HEK293 (cell line): Measurements from ENCODE around the gene ATXN10.

Experiments
- CTCF ChIA-PET: fragments of 350-600 bp; formaldehyde crosslinking; extraction: SDS; loops from one replicate; lab custom pipeline; 2021; ENCODE audit warnings: antibody characterized with exemption; lab: Yijun Ruan, JAX
- POLR2A ChIA-PET: fragments of 300-600 bp; formaldehyde crosslinking; extraction: SDS; loops from one replicate; lab custom pipeline; 2020; ENCODE audit warnings: antibody characterized with exemption, inconsistent platforms; lab: Yijun Ruan, JAX
- H3K27ac ChIP-seq: fragments of 200-500 bp; sonication (Bioruptor generic); 2 replicates; pipeline ENCODE4 v1.5.1; 2014; ENCODE audit warnings: low read depth, low read length, control low read depth, inconsistent platforms; ENCODE audit errors: extremely low read depth
- H3K36me3 ChIP-seq, 2 experiments: fragments of 200-500 bp in 1 of 2; sonication (Bioruptor generic) in 1 of 2; 1 replicate in 1 of 2; 2 replicates in 1 of 2; pipeline ENCODE4 v1.5.1; 2014 to 2017; ENCODE audit warnings: inconsistent platforms in 2 of 2, low read length in 2 of 2; ENCODE audit not compliant: control insufficient read depth in 2 of 2, insufficient read depth in 1 of 2
- H3K4me1 ChIP-seq: fragments of 200-500 bp; sonication (Bioruptor generic); 2 replicates; pipeline ENCODE4 v1.5.1; 2014; ENCODE audit warnings: mild to moderate bottlenecking, low read length, inconsistent platforms; ENCODE audit not compliant: control insufficient read depth, insufficient read depth
- H3K4me3 ChIP-seq: 2 replicates; pipeline ENCODE4 v1.5.1; 2011; ENCODE audit warnings: low read depth, mild to moderate bottlenecking, control low read depth, low read length, moderate library complexity
- H3K9me3 ChIP-seq: fragments of 200-500 bp; sonication (Bioruptor generic); 2 replicates; pipeline ENCODE4 v1.5.1; 2014; ENCODE audit warnings: low read depth, low read length, inconsistent platforms; ENCODE audit not compliant: control insufficient read depth, insufficient read depth
- GLI4 ChIP-seq: fragments of 450-650 bp; formaldehyde crosslinking; IDR thresholded peaks from 2 replicates; pipeline ENCODE4 v1.5.1; 2016; ENCODE audit warnings: missing biosample characterization, missing genetic modification characterization
- MEIS1 ChIP-seq: sonication (generic); formaldehyde crosslinking; IDR thresholded peaks from 2 replicates; pipeline ENCODE4 v1.8.1; 2022; ENCODE audit warnings: missing genetic modification reagents, mild to moderate bottlenecking, borderline replicate concordance
- SP7 ChIP-seq: fragments of 450-650 bp; formaldehyde crosslinking; IDR thresholded peaks from 2 replicates; pipeline ENCODE4 v1.5.1; 2016; ENCODE audit warnings: missing biosample characterization, missing genetic modification characterization
- ZBTB17 ChIP-seq: fragments of 450-650 bp; formaldehyde crosslinking; IDR thresholded peaks from 2 replicates; pipeline ENCODE4 v1.5.1; 2016; ENCODE audit warnings: missing biosample characterization, missing genetic modification characterization
- ZBTB7A ChIP-seq: fragments of 450-650 bp; formaldehyde crosslinking; IDR thresholded peaks from 2 replicates; pipeline ENCODE4 v1.5.1; 2016; ENCODE audit warnings: low read depth, missing biosample characterization, missing genetic modification characterization
- ZIC2 ChIP-seq: fragments of 450-650 bp; formaldehyde crosslinking; IDR thresholded peaks from 2 replicates; pipeline ENCODE4 v1.5.1; 2016; ENCODE audit warnings: missing biosample characterization, missing genetic modification characterization
- ZNF169 ChIP-seq: fragments of 450-650 bp; formaldehyde crosslinking; IDR thresholded peaks from 2 replicates; pipeline ENCODE4 v1.5.1; 2016; ENCODE audit warnings: missing biosample characterization, missing genetic modification characterization
- ZNF350 ChIP-seq: fragments of 450-650 bp; formaldehyde crosslinking; IDR thresholded peaks from 2 replicates; pipeline ENCODE4 v1.5.0; 2017; ENCODE audit warnings: missing biosample characterization, mild to moderate bottlenecking, missing genetic modification characterization
- ZNF423 ChIP-seq: fragments of 450-650 bp; formaldehyde crosslinking; IDR thresholded peaks from 2 replicates; pipeline ENCODE4 v1.5.1; 2016; ENCODE audit warnings: missing biosample characterization, missing genetic modification characterization
- ZNF585B ChIP-seq: fragments of 450-650 bp; formaldehyde crosslinking; IDR thresholded peaks from 2 replicates; pipeline ENCODE4 v1.5.1; 2016; ENCODE audit warnings: missing biosample characterization, missing genetic modification characterization
- ZNF654 ChIP-seq: fragments of 450-650 bp; formaldehyde crosslinking; IDR thresholded peaks from 2 replicates; pipeline ENCODE4 v1.5.1; 2016; ENCODE audit warnings: low read depth, missing biosample characterization, missing genetic modification characterization
- ZNF664 ChIP-seq: fragments of 450-650 bp; formaldehyde crosslinking; IDR thresholded peaks from 2 replicates; pipeline ENCODE4 v1.5.1; 2016; ENCODE audit warnings: missing biosample characterization, missing genetic modification characterization
- ZSCAN16 ChIP-seq: fragments of 450-650 bp; formaldehyde crosslinking; IDR thresholded peaks from 2 replicates; pipeline ENCODE4 v1.5.1; 2016; ENCODE audit warnings: missing biosample characterization, missing genetic modification characterization
- TF ChIP-seq, protein P1 (sequence below): fragments of 450-650 bp; formaldehyde crosslinking; IDR thresholded peaks from 2 replicates; pipeline ENCODE4 v1.5.1; 2016; ENCODE audit warnings: missing biosample characterization, missing genetic modification characterization
- TF ChIP-seq, protein P2 (sequence below): fragments of 450-650 bp; formaldehyde crosslinking; IDR thresholded peaks from 2 replicates; pipeline ENCODE4 v1.5.1; 2016; ENCODE audit warnings: missing biosample characterization, missing genetic modification characterization
- TF ChIP-seq, protein P3 (sequence below): fragments of 450-650 bp; formaldehyde crosslinking; conservative IDR thresholded peaks from 2 replicates; pipeline ENCODE4 v1.5.1; 2016; ENCODE audit warnings: low read depth, missing biosample characterization, missing genetic modification characterization
- TF ChIP-seq, protein P4 (sequence below): fragments of 450-650 bp; formaldehyde crosslinking; IDR thresholded peaks from 2 replicates; pipeline ENCODE4 v1.5.0; 2017; ENCODE audit warnings: missing biosample characterization, missing genetic modification characterization, borderline replicate concordance

ATXN10 gene

DNA sequence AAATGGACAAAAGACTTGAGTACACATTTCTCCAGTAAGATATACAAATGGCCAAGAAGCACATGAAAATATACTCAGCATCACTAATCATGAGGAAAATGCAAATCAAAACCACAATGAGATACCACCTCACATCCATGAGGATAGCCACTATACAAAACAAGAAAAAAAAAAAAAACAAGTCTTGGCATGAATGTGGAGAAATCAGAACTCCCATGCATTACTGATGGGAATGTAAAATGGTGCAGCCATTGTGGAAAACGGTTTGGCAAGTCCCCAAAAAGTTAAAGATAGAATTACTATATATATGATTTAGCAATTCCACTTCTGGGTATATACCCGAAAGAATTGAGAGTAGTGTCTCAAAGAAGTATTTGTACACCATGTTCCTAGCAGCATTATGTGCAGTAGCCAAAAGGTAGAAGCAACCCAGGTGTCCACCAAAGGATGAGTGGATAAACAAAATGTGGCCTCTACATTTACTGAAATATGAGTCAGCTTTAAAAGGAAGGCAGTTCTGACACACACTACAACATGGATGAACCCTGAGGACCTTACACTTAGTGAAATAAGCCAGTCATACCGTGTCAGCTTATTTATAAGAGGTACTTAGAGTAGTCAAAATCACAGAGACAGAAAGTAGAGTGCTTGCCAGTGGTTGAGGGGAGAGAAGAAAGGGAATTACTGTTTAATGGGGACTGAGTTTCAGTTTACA is 159.1 kb downstream of the ATXN10 start:
- H3K36me3 ChIP-seq = peaks cover 3 to 21% of the 10 kb centered on the region in 2 experiments; a peak in 2 of 3 replicates
- H3K4me3 ChIP-seq = no peak overlapping the region
- POLR2A ChIA-PET = no interaction called here
- no peaks in the 10 kb centered on the region for H3K4me1 ChIP-seq
- H3K27ac ChIP-seq = no peak overlapping the region
- H3K9me3 ChIP-seq = no peaks in the 10 kb centered on the region
- CTCF ChIA-PET = interaction anchor here (1.9 kb wide), 1 partner anchor 33 kb away, joined by 5 read pairs; no protein-coding TSS in a partner anchor
- TF ChIP-seq SP7 (tag by site-specific recombination) (no peak), ZNF169 (no peak), ZBTB7A (no peak), ZIC2 (no peak), ZNF585B (no peak)
- TF ChIP-seq, protein P1, sequence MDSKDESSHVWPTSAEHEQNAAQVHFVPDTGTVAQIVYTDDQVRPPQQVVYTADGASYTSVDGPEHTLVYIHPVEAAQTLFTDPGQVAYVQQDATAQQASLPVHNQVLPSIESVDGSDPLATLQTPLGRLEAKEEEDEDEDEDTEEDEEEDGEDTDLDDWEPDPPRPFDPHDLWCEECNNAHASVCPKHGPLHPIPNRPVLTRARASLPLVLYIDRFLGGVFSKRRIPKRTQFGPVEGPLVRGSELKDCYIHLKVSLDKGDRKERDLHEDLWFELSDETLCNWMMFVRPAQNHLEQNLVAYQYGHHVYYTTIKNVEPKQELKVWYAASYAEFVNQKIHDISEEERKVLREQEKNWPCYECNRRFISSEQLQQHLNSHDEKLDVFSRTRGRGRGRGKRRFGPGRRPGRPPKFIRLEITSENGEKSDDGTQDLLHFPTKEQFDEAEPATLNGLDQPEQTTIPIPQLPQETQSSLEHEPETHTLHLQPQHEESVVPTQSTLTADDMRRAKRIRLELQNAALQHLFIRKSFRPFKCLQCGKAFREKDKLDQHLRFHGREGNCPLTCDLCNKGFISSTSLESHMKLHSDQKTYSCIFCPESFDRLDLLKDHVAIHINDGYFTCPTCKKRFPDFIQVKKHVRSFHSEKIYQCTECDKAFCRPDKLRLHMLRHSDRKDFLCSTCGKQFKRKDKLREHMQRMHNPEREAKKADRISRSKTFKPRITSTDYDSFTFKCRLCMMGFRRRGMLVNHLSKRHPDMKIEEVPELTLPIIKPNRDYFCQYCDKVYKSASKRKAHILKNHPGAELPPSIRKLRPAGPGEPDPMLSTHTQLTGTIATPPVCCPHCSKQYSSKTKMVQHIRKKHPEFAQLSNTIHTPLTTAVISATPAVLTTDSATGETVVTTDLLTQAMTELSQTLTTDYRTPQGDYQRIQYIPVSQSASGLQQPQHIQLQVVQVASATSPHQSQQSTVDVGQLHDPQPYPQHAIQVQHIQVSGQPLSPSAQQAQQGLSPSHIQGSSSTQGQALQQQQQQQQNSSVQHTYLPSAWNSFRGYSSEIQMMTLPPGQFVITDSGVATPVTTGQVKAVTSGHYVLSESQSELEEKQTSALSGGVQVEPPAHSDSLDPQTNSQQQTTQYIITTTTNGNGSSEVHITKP = no peak
- TF ChIP-seq, protein P2, sequence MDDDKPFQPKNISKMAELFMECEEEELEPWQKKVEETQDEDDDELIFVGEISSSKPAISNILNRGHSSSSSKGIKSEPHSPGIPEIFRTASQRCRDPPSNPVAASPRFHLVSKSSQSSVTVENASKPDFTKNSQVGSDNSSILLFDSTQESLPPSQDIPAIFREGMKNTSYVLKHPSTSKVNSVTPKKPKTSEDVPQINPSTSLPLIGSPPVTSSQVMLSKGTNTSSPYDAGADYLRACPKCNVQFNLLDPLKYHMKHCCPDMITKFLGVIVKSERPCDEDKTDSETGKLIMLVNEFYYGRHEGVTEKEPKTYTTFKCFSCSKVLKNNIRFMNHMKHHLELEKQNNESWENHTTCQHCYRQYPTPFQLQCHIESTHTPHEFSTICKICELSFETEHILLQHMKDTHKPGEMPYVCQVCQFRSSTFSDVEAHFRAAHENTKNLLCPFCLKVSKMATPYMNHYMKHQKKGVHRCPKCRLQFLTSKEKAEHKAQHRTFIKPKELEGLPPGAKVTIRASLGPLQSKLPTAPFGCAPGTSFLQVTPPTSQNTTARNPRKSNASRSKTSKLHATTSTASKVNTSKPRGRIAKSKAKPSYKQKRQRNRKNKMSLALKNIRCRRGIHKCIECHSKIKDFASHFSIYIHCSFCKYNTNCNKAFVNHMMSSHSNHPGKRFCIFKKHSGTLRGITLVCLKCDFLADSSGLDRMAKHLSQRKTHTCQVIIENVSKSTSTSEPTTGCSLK (tag by site-specific recombination) = no peak

DNA sequence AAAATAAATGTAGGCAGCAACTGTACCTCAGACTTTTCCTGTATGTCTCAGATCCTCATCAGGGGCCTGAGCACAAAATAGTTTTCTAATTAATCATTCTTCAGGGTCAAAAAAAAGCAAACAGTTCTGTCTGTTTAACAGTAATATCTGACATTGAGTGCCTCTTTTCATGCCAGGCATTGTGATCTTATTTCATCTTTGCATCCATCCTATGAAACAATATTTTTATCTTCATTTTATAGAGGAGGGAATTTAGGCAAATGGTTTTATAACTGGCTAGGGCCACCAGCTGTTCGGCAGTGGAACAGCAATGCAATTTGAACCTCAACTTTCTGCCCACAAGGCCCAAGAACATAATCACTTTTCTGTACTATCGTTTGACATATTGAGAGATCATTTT is 159.8 kb downstream of the ATXN10 start:
- Histone ChIP-seq H3K9me3 (no peaks in the 10 kb centered on the region), H3K36me3 (peaks cover 0 to 19% of the 10 kb centered on the region in 2 experiments; a peak in 1 of 3 replicates), H3K4me3 (no peak overlapping the region), H3K4me1 (no peaks in the 10 kb centered on the region), H3K27ac (no peak overlapping the region)
- POLR2A ChIA-PET = no interaction called here
- no peak for TF ChIP-seq ZNF664 (tag by site-specific recombination)
- peak; percentile 26 for TF ChIP-seq ZNF654 (tag by site-specific recombination)
- CTCF ChIA-PET = interaction anchor here (0.6 to 1.2 kb wide), 5 partner anchors 8 to 286 kb away, joined by 3 to 4 read pairs (median 3); no protein-coding TSS in a partner anchor

DNA sequence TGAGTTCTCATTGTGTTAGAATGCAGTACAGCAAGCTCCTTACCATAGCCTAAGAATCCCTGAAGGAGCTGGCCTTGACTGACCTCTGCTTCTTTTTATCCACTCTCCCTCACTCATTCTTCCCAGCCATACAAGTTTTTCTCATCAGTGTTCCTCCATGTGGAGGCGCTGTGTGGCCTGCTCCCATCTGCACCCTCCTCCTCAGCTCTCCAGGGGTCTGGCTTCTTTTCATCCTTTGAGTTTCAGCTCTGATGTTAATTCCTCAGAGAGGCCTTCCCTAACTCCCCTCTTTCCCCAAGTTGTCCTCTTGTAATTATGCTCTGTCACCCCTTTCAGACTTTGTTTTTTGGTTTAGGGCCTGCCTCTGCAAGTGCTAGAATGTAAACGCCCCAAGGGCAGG is 160.5 kb downstream of the ATXN10 start:
- CTCF ChIA-PET = interaction anchor here (0.6 to 1.2 kb wide), 9 partner anchors 9 to 668 kb away, joined by 3 to 4 read pairs (median 3); partner anchors contain the start of gene NUP50
- Histone ChIP-seq H3K36me3 (peaks cover 0 to 19% of the 10 kb centered on the region in 2 experiments; a peak in 1 of 3 replicates), H3K9me3 (no peaks in the 10 kb centered on the region), H3K27ac (no peak overlapping the region), H3K4me3 (no peak overlapping the region), H3K4me1 (no peaks in the 10 kb centered on the region)
- POLR2A ChIA-PET = interaction anchor here (0.7 kb wide), 1 partner anchor 62 kb away, joined by 3 read pairs; no protein-coding TSS in a partner anchor
- TF ChIP-seq MEIS1 (CRISPR knock-in tag) (no peak), GLI4 (tag by site-specific recombination) (no peak), ZSCAN16 (tag by site-specific recombination) (no peak), ZBTB17 (tag by site-specific recombination) (no peak), ZNF423 (tag by site-specific recombination) (no peak), ZNF350 (tag by site-specific recombination) (no peak)
- TF ChIP-seq, protein P3, sequence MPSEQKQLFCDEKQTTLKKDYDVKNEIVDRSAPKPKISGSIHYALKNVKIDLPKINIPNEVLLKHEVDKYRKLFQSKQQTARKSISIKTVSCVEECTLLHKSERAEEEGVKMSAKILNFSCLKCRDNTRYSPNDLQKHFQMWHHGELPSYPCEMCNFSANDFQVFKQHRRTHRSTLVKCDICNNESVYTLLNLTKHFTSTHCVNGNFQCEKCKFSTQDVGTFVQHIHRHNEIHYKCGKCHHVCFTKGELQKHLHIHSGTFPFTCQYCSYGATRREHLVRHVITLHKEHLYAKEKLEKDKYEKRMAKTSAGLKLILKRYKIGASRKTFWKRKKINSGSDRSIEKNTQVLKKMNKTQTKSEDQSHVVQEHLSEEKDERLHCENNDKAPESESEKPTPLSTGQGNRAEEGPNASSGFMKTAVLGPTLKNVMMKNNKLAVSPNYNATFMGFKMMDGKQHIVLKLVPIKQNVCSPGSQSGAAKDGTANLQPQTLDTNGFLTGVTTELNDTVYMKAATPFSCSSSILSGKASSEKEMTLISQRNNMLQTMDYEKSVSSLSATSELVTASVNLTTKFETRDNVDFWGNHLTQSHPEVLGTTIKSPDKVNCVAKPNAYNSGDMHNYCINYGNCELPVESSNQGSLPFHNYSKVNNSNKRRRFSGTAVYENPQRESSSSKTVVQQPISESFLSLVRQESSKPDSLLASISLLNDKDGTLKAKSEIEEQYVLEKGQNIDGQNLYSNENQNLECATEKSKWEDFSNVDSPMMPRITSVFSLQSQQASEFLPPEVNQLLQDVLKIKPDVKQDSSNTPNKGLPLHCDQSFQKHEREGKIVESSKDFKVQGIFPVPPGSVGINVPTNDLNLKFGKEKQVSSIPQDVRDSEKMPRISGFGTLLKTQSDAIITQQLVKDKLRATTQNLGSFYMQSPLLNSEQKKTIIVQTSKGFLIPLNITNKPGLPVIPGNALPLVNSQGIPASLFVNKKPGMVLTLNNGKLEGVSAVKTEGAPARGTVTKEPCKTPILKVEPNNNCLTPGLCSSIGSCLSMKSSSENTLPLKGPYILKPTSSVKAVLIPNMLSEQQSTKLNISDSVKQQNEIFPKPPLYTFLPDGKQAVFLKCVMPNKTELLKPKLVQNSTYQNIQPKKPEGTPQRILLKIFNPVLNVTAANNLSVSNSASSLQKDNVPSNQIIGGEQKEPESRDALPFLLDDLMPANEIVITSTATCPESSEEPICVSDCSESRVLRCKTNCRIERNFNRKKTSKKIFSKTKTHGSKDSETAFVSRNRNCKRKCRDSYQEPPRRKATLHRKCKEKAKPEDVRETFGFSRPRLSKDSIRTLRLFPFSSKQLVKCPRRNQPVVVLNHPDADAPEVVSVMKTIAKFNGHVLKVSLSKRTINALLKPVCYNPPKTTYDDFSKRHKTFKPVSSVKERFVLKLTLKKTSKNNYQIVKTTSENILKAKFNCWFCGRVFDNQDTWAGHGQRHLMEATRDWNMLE = no peak
- TF ChIP-seq, protein P4, sequence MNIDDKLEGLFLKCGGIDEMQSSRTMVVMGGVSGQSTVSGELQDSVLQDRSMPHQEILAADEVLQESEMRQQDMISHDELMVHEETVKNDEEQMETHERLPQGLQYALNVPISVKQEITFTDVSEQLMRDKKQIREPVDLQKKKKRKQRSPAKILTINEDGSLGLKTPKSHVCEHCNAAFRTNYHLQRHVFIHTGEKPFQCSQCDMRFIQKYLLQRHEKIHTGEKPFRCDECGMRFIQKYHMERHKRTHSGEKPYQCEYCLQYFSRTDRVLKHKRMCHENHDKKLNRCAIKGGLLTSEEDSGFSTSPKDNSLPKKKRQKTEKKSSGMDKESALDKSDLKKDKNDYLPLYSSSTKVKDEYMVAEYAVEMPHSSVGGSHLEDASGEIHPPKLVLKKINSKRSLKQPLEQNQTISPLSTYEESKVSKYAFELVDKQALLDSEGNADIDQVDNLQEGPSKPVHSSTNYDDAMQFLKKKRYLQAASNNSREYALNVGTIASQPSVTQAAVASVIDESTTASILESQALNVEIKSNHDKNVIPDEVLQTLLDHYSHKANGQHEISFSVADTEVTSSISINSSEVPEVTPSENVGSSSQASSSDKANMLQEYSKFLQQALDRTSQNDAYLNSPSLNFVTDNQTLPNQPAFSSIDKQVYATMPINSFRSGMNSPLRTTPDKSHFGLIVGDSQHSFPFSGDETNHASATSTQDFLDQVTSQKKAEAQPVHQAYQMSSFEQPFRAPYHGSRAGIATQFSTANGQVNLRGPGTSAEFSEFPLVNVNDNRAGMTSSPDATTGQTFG (tag by site-specific recombination) = no peak
